KG1 (cell line): ENCODE results near the gene NMT1.

ENCODE experiments used
- DNase-seq: peaks from one replicate; lab custom pipeline; 2025; lab: John Stamatoyannopoulos, UW

Gene NMT1

DNA sequence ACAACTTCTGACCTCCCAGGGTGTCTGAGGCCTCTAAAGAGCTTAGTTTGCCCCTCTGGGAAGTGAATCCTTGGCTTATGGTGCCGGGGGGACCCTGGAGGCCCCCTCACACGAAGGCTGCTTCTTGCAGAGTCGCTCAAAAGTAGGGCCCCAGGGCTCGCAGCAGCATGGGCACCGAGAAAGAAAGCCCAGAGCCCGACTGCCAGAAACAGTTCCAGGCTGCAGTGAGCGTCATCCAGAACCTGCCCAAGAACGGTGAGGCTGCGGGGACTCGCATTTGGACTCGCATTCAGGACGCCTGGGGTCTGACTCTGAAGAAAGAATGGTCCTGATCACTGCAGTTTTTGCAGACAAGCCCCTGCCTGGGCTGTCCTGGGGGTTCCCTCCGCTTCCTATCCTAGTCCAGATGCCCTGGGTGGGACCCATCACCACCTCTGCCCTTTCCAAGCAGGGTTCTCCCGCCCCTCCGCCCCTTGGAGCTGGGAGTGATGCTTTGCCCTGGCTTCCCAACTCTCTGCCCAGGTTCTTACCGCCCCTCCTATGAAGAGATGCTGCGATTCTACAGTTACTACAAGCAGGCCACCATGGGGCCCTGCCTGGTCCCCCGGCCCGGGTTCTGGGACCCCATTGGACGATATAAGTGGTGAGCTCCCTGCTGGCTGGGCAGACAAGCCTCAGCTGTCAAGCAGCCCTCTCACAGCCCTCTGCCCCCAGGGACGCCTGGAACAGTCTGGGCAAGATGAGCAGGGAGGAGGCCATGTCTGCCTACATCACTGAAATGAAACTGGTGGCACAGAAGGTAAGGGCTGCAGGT is 75.1 kb downstream of the NMT1 start:
- no peak for DNase-seq

- no peak for DNase-seq
Measured at GRCh38 chr17:45136846-45137560, 75.9 kb downstream of the NMT1 start.

DNA sequence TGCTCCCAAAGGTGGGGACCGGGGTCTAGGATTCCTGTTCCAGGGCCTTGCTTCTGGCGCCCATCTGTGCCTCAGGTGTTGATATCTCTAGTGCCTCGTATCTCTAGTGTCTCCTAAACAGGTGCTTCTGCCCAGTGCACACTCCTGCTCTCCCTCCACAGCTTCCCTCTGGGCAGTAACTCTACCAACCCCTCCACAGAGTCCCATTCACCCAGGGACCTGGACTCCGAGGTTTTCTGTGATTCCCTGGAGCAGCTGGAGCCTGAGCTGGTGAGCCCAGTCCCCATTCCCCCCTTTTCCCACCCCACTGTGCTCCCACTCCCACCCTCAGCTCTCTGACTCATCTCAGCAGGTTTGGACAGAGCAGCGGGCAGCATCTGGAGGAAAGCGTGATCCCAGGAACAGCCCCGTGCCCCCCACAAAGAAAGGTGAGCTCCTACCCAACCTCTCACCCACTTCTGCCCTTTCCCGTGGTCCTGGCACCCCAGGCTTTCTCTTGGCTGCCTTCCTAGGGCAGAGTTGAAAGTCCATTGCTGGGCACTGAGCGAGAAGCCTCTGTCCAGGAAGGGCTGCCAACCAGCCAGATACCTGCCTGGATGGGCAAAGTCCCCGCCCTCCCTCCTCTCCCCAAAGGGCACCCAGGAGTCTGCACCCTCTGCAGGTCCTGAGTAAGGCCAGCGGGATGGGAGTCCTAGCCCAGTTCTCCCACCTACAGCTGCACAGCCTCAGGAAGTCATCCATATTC is 76.6 kb downstream of the NMT1 start:
- DNase-seq: no peak

DNA sequence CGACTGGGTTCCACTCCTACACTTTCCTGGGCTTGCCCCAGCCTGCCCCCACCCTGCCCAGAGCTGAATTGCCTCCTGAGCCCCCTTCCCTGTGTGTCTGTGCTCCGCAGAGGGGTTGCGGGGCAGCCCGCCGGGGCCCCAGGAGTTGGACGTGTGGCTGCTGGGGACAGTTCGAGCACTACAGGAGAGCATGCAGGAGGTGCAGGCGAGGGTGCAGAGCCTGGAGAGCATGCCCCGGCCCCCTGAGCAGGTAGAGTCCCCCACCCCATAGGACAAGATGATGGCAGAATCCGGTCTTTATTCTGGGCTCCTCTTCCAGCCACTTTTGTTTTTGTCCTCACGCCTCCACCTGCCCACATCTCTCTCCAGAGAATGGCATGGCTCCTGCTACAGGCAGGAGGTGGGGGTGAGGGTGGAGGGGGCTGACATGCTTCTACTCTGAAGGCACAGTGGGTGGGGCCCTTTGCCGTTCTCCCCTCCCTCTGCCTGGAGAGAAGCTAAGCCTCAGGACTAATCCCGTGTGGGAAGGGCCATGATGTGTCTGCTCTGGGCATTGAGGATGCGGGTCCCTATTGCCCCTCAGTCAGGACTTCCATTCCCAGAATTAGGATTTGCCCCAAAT is 77.9 kb downstream of the NMT1 start:
- DNase-seq: no peak

- DNase-seq: no peak
Measured at GRCh38 chr17:45139533-45139920, 78.4 kb downstream of the NMT1 start.

DNA sequence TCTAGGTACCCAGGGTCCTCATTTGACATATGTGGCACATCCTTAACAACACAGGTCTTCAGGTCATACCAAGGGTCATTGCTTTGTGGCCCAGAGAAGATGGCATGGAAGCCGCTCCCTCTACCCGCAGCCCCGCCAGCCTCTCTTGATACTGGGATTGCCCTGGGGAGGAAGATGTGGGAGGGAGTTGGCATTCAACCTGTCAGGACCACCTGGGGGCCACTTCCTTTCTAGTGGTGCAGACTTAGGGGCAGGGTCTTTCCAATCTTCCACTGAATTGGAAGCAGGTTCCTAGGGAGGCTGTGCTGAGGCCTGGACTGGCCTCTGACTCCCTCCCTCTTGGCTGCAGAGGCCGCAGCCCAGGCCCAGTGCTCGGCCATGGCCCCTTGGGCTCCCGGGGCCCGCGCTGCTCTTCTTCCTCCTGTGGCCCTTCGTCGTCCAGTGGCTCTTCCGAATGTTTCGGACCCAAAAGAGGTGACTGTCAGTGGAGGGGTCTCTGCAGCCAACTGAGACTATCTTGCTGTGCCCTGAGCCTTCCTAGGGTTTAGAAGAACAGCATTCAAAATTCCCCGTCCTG is 82.1 kb downstream of the NMT1 start:
- no peak for DNase-seq

GRCh38 chr17:45143767-45144198 is 82.7 kb downstream of the NMT1 start:
- DNase-seq: no peak

- no peak for DNase-seq
Measured at GRCh38 chr17:45144199-45145034, 83.3 kb downstream of the NMT1 start.

DNA sequence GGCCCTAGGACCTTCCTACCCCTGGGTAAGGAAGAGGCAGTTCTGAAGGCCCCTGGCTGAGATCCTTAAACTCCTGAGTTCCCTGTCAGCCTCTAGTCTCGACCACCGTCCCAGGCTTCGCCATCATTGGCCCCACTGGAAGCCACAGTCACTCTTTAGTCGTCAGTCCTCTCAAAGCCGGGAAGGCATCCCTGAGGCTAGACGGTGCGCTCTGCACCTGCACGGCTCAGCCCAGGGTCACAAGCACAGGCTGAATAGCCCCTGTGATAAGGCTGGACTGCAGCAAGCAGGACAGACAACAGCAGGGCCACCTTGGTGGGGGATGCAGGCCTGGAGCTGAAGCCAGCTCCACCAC is 83.9 kb downstream of the NMT1 start:
- no peak for DNase-seq

- no peak for DNase-seq
Measured at GRCh38 chr17:45146166-45146565, 85.0 kb downstream of the NMT1 start.

- no peak for DNase-seq
Measured at GRCh38 chr17:45146592-45146889, 85.4 kb downstream of the NMT1 start.

- peak; percentile 91 for DNase-seq
Measured at GRCh38 chr17:45146890-45147580, 85.9 kb downstream of the NMT1 start.

DNA sequence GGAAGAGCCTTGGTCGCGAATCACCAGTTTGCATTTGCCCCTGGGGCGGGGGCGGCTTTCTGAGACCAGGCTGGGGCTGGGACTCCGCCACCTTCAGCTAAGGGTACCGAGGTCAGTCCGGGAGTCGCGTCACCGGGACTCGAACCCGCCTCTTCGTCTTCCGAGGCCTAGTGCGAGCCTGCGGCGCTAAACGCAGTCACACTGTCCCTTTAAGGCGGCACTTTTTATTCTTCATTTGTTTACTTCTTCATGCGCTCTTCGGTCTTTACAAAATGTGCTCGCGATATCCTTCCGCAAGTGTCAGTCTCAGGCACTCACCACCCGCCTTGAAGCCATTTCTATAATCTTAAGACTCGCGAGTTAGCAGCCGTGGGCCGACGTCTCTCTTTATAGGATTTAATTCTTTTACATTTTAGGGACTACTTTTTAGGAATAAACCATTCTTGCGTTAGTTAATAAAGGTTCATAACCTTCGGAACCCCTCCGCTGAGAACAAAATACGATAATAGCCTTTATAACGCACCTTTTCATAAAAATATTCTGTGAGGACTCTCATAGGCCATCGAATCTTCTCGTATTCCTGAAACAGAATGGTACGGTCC is 86.6 kb downstream of the NMT1 start:
- DNase-seq: peak; percentile 91

GRCh38 chr17:45148183-45149036 is 87.3 kb downstream of the NMT1 start, which contains the start of gene HEXIM1:
HEXIM1 (plus strand) TSS chr17:45148475; CDS start chr17:45149191, 716 bp downstream.
- DNase-seq: peak; percentile 98

DNA sequence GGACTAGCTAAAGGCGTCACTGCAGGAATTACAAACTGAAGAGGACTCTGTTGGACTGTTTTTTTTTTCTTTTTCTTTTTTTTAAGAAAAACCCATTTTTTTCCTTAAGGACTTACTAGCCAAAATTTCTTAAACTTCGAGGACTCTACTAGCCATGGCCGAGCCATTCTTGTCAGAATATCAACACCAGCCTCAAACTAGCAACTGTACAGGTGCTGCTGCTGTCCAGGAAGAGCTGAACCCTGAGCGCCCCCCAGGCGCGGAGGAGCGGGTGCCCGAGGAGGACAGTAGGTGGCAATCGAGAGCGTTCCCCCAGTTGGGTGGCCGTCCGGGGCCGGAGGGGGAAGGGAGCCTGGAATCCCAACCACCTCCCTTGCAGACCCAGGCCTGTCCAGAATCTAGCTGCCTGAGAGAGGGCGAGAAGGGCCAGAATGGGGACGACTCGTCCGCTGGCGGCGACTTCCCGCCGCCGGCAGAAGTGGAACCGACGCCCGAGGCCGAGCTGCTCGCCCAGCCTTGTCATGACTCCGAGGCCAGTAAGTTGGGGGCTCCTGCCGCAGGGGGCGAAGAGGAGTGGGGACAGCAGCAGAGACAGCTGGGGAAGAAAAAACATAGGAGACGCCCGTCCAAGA is 88.0 kb downstream of the NMT1 start:
- DNase-seq: peak; percentile 68

DNA sequence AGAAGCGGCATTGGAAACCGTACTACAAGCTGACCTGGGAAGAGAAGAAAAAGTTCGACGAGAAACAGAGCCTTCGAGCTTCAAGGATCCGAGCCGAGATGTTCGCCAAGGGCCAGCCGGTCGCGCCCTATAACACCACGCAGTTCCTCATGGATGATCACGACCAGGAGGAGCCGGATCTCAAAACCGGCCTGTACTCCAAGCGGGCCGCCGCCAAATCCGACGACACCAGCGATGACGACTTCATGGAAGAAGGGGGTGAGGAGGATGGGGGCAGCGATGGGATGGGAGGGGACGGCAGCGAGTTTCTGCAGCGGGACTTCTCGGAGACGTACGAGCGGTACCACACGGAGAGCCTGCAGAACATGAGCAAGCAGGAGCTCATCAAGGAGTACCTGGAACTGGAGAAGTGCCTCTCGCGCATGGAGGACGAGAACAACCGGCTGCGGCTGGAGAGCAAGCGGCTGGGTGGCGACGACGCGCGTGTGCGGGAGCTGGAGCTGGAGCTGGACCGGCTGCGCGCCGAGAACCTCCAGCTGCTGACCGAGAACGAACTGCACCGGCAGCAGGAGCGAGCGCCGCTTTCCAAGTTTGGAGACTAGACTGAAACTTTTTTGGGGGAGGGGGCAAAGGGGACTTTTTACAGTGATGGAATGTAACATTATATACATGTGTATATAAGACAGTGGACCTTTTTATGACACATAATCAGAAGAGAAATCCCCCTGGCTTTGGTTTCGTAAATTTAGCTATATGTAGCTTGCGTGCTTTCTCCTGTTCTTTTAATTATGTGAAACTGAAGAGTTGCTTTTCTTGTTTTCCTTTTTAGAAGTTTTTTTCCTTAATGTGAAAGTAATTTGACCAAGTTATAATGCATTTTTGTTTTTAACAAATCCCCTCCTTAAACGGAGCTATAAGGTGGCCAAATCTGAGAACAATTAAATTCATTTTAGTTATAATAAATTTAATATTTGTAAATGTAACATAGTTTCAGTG is 88.8 kb downstream of the NMT1 start:
- peak; percentile 68 for DNase-seq
